IMR-90 (cell line): Measurements from ENCODE around the gene XPR1.

Experiments
- BHLHE40 ChIP-seq: fragments of 150-350 bp; IDR thresholded peaks from 2 replicates; pipeline ENCODE4 v1.6.1; 2016; ENCODE audit warnings: mild to moderate bottlenecking, low read depth, low read length
- FOS ChIP-seq: fragments of 150-350 bp; IDR thresholded peaks from 2 replicates; pipeline ENCODE4 v1.6.1; 2016; ENCODE audit warnings: low read depth, low read length
- MAFK ChIP-seq: IDR thresholded peaks from 2 replicates; pipeline ENCODE4 v1.6.1; 2012; ENCODE audit warnings: low read depth, low read length, improper control_type of control experiment
- NFE2L2 ChIP-seq: fragments of 150-350 bp; IDR thresholded peaks from 2 replicates; pipeline ENCODE4 v1.6.1; 2016; ENCODE audit warnings: low read depth, mild to moderate bottlenecking, low read length
- POLR2A ChIP-seq: IDR thresholded peaks from 2 replicates; pipeline ENCODE4 v1.6.1; 2012; ENCODE audit warnings: mild to moderate bottlenecking, low read depth, low read length
- RCOR1 ChIP-seq: IDR thresholded peaks from 2 replicates; pipeline ENCODE4 v1.6.1; 2012; ENCODE audit warnings: mild to moderate bottlenecking, low read length, improper control_type of control experiment; ENCODE audit not compliant: insufficient replicate concordance
- TF ChIP-seq, protein P1 (sequence below): conservative IDR thresholded peaks from 2 replicates; pipeline ENCODE4 v1.5.1; 2012; ENCODE audit warnings: mild to moderate bottlenecking, low read depth, low read length, improper control_type of control experiment
- TF ChIP-seq, protein P2 (sequence below): fragments of 150-350 bp; IDR thresholded peaks from 2 replicates; pipeline ENCODE4 v1.6.1; 2016; ENCODE audit warnings: low read depth, mild to moderate bottlenecking, low read length, moderate library complexity, borderline replicate concordance

DNA sequence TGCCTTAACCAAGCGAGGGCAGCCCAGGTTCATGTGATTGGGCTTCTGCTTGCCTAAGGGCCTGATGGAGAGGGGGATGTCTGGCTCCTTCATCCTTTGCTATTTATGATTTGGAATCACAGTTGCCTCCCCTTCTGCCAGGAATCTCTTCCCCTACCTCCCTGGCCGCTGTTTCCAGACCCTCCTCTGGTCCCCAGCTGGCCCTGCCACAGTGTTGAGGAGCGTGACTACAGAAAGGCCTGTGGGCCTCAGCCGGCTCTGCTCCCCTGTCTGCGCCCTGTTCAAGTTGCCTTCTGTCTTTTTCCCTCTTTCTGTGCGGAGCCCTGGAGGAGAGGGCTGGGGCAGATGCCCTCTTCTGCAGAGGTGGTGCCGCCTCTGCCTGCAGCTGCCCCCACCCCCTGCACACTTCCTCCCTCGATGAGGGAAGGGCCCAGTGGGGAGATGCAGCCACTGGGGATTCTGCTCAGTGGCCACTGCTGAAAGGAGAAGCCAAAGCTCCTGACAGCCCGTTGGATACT, 287.4 kb downstream of the XPR1 start:
- TF ChIP-seq, protein P1, sequence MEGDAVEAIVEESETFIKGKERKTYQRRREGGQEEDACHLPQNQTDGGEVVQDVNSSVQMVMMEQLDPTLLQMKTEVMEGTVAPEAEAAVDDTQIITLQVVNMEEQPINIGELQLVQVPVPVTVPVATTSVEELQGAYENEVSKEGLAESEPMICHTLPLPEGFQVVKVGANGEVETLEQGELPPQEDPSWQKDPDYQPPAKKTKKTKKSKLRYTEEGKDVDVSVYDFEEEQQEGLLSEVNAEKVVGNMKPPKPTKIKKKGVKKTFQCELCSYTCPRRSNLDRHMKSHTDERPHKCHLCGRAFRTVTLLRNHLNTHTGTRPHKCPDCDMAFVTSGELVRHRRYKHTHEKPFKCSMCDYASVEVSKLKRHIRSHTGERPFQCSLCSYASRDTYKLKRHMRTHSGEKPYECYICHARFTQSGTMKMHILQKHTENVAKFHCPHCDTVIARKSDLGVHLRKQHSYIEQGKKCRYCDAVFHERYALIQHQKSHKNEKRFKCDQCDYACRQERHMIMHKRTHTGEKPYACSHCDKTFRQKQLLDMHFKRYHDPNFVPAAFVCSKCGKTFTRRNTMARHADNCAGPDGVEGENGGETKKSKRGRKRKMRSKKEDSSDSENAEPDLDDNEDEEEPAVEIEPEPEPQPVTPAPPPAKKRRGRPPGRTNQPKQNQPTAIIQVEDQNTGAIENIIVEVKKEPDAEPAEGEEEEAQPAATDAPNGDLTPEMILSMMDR, result no peak
- no peak for TF ChIP-seq POLR2A
- no peak for TF ChIP-seq RCOR1
- no peak for TF ChIP-seq BHLHE40
- no peak for TF ChIP-seq FOS
- TF ChIP-seq MAFK, result no peak
- TF ChIP-seq, protein P2, sequence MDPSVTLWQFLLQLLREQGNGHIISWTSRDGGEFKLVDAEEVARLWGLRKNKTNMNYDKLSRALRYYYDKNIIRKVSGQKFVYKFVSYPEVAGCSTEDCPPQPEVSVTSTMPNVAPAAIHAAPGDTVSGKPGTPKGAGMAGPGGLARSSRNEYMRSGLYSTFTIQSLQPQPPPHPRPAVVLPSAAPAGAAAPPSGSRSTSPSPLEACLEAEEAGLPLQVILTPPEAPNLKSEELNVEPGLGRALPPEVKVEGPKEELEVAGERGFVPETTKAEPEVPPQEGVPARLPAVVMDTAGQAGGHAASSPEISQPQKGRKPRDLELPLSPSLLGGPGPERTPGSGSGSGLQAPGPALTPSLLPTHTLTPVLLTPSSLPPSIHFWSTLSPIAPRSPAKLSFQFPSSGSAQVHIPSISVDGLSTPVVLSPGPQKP, result no peak
- TF ChIP-seq NFE2L2, result no peak
